ENCODE data around the gene SIRT3.
"Not testable (repeated sequence)": the region's sequence is repeated elsewhere in the genome, so short reads cannot be mapped to it uniquely, and the experiment has no call there.

SIRT3 gene

GRCh38 chr11:272931-273198 is 36.7 kb upstream of the SIRT3 start:
- Histone ChIP-seq H3K9me3 (replicated peaks in 1 of 11) (peaks cover 0 to 23% (median 11%) of the 10 kb centered on the region in 11 experiments; a peak in 16 of 22 replicates), H3K36me3 (no peaks in the 10 kb centered on the region), H3K27ac (peak overlapping the region in 9 of 11 experiments; percentile 1 to 100 (median 99); a peak in 14 of 22 replicates), H3K4me2 (peak overlapping the region in 4 of 11 experiments; percentile 78 to 98 (median 92); a peak in 5 of 22 replicates), H3K4me1 (peaks cover 32 to 72% (median 42%) of the 10 kb centered on the region in 10 experiments), H3K4me3 (no peak overlapping the region), H3K27me3 (peaks cover 3 to 16% (median 6%) of the 10 kb centered on the region in 11 experiments; a peak in 20 of 22 replicates), H3K9ac (no peak overlapping the region), H4K20me1 (no peaks in the 10 kb centered on the region)
- no peak for TF ChIP-seq Cebpa-rat (IDR thresholded peaks at IDR 0.05)

GRCh38 chr11:272195-272930 is 36.2 kb upstream of the SIRT3 start:
- H3K36me3 ChIP-seq = no peaks in the 10 kb centered on the region
- no peak for TF ChIP-seq Cebpa-rat (IDR thresholded peaks at IDR 0.05)
- peak overlapping the region; percentile 18 to 100 (median 99); a peak in 18 of 22 replicates for H3K27ac ChIP-seq
- H3K9ac ChIP-seq = peak overlapping the region in 3 of 11 experiments; percentile 36 to 98 (median 96); a peak in 2 of 22 replicates
- no peak overlapping the region for H3K4me3 ChIP-seq
- no peaks in the 10 kb centered on the region for H4K20me1 ChIP-seq
- H3K4me2 ChIP-seq = peak overlapping the region; percentile 5 to 100 (median 94); a peak in 13 of 22 replicates
- peaks cover 0 to 21% (median 11%) of the 10 kb centered on the region in 11 experiments; a peak in 16 of 22 replicates for H3K9me3 ChIP-seq (replicated peaks in 1 of 11)
- H3K27me3 ChIP-seq = peaks cover 0 to 11% (median 2%) of the 10 kb centered on the region in 11 experiments; a peak in 7 of 22 replicates
- peaks cover 37 to 70% (median 46%) of the 10 kb centered on the region in 10 experiments for H3K4me1 ChIP-seq

DNA sequence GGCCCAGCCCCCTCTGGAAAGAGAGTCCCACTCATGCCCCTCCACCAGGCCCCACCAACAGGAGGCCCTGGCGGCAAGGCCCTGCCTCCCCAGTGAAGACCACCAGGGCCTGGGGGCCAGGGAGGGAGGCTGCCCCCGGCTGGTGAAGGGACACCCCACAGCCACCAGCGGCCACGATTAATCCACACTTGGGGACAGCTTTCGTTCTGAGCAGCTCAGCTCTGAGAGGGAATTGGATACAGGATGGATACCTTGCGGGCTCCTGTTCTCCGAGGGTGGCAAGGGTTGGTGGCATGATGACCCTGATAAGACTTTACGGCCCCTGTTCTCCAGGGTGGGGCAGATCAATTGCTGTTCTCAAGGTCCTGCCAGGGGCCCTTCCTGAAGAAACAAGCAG is 35.2 kb upstream of the SIRT3 start:
- Histone ChIP-seq H3K4me3 (peak overlapping the region in 1 of 10 experiments; percentile 12; a peak in 2 of 20 replicates), H3K27ac (peak overlapping the region; percentile 97 to 100 (median 99)), H3K27me3 (peaks cover 0 to under 1% (median 0%) of the 10 kb centered on the region in 11 experiments; a peak in 1 of 22 replicates), H3K9me3 (replicated peaks in 1 of 11) (peaks cover under 1 to 15% (median 5%) of the 10 kb centered on the region in 11 experiments; a peak in 16 of 22 replicates), H3K4me1 (peaks cover 37 to 70% (median 47%) of the 10 kb centered on the region in 10 experiments), H3K9ac (peak overlapping the region; percentile 91 to 99 (median 97)), H4K20me1 (no peaks in the 10 kb centered on the region), H3K4me2 (peak overlapping the region; percentile 78 to 100 (median 96)), H3K36me3 (no peaks in the 10 kb centered on the region)
- TF ChIP-seq Cebpa-rat (IDR thresholded peaks at IDR 0.05) = no peak

DNA sequence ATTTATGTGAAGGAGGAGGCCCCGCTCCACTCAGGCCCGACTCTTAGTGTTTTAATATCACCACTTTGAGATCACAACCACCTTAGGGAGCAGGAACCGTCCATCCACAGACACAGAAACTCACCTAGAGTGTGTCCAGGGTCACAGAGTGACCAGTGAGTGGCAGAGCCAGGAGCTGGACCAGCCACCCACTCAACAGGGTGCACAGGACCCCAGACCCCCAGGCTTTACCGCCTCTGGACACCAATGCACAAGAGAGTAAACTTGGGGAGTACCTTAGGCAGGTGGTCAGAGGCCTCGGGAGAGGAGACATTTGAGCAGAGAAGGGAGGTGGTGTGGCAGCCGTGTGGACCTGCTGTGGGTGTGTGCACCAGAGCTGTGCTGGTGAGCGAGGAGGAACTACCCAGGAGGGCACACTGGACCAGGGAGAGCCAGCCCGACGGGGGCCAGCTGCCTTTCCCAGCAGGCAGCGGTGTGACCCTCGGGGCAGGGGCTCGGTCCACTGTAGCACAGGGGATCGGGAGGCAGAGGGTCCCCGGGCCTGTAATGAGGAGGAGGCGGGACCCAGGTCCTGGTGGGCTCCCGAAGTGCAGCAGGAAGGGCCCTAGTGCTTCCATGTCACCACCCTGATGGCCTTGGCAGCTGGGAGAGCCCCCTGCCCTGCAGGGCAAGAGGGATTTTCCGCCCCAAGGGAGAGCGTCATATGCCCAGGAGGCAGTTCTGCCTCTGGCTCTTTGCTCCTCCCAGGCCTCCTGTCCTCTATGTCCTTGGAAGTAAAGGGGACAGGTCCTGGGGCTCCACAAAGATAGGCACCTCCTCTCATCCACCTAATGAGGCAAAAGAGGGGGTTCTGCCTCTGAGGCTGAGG is 34.5 kb upstream of the SIRT3 start:
- H4K20me1 ChIP-seq = no peaks in the 10 kb centered on the region
- no peak for TF ChIP-seq Cebpa-rat (IDR thresholded peaks at IDR 0.05)
- peak overlapping the region; percentile 78 to 100 (median 96) for H3K4me2 ChIP-seq

GRCh38 chr11:269146-269890 is 33.2 kb upstream of the SIRT3 start:
- Histone ChIP-seq H3K9me3 (replicated peaks in 1 of 11) (peaks cover 7 to 17% (median 9%) of the 10 kb centered on the region in 11 experiments; a peak in 20 of 22 replicates), H3K27me3 (no peaks in the 10 kb centered on the region), H3K4me2 (peak overlapping the region; percentile 90 to 100 (median 98)), H3K4me1 (peaks cover 37 to 52% (median 45%) of the 10 kb centered on the region in 10 experiments), H3K9ac (peak overlapping the region; percentile 91 to 99 (median 97)), H3K36me3 (no peaks in the 10 kb centered on the region; a peak in 1 of 22 replicates), H3K27ac (peak overlapping the region; percentile 97 to 100 (median 99)), H4K20me1 (no peaks in the 10 kb centered on the region), H3K4me3 (peak overlapping the region; percentile 53 to 76 (median 66); a peak in 19 of 20 replicates)
- TF ChIP-seq Cebpa-rat (IDR thresholded peaks at IDR 0.05) = peak; percentile 50 to 100 (median 97); a peak in 19 of 22 replicates

More for the DNA sequence above, 34.5 kb upstream of the SIRT3 start:
- Histone ChIP-seq H3K9ac (peak overlapping the region; percentile 91 to 99 (median 97)), H3K36me3 (no peaks in the 10 kb centered on the region; a peak in 1 of 22 replicates), H3K27me3 (no peaks in the 10 kb centered on the region), H3K27ac (peak overlapping the region; percentile 97 to 100 (median 99)), H3K9me3 (replicated peaks in 1 of 11) (peaks cover 6 to 15% (median 7%) of the 10 kb centered on the region in 11 experiments; a peak in 20 of 22 replicates), H3K4me3 (peak overlapping the region in 3 of 10 experiments; percentile 12 to 72 (median 28); a peak in 3 of 20 replicates), H3K4me1 (peaks cover 37 to 66% (median 47%) of the 10 kb centered on the region in 10 experiments)

GRCh38 chr11:268716-269145 is 32.6 kb upstream of the SIRT3 start:
- Histone ChIP-seq H3K4me2 (peak overlapping the region; percentile 82 to 100 (median 98)), H3K4me3 (peak overlapping the region; percentile 53 to 76 (median 66)), H3K9ac (peak overlapping the region; percentile 91 to 99 (median 97)), H3K27ac (peak overlapping the region; percentile 97 to 100 (median 99)), H3K4me1 (peaks cover 37 to 49% (median 44%) of the 10 kb centered on the region in 10 experiments), H3K9me3 (replicated peaks in 1 of 11) (peaks cover 7 to 17% (median 9%) of the 10 kb centered on the region in 11 experiments; a peak in 20 of 22 replicates)
- H3K36me3 ChIP-seq, H3K27me3 ChIP-seq, H4K20me1 ChIP-seq: not testable (repeated sequence)
- TF ChIP-seq Cebpa-rat (IDR thresholded peaks at IDR 0.05) = 0 out of 22 replicates have a peak, but pooled peaks of 1 of the 11 experiments have one; percentile 4

- Histone ChIP-seq H3K4me2 (peak overlapping the region; percentile 82 to 100 (median 98)), H3K4me3 (peak overlapping the region; percentile 53 to 76 (median 66)), H3K36me3 (no peaks in the 10 kb centered on the region; a peak in 1 of 22 replicates), H4K20me1 (no peaks in the 10 kb centered on the region), H3K9ac (peak overlapping the region; percentile 91 to 99 (median 97)), H3K27ac (peak overlapping the region; percentile 97 to 100 (median 99)), H3K27me3 (no peaks in the 10 kb centered on the region), H3K4me1 (peaks cover 37 to 47% (median 41%) of the 10 kb centered on the region in 10 experiments), H3K9me3 (replicated peaks in 1 of 11) (peaks cover 7 to 11% (median 8%) of the 10 kb centered on the region in 11 experiments; a peak in 20 of 22 replicates)
- no peak for TF ChIP-seq Cebpa-rat (IDR thresholded peaks at IDR 0.05)
Observed at GRCh38 chr11:267491-267994, 31.4 kb upstream of the SIRT3 start.

All from BLaER1 treated with 17β-estradiol and CSF1 and Interleukin-3, amounts not matched to agents 10 nM and 100 nM (cell line).